NB4 (cell line): ENCODE data around the gene RGS9.

Source experiments
- CTCF ChIP-seq: IDR thresholded peaks from one replicate; pipeline ENCODE4 v1.5.1; 2012; ENCODE audit warnings: low read depth, low read length
- MAX ChIP-seq: IDR thresholded peaks from 2 replicates; pipeline ENCODE4 v1.6.1; 2011; ENCODE audit warnings: low read depth, low read length
- MYC ChIP-seq: IDR thresholded peaks from 2 replicates; pipeline ENCODE4 v1.6.1; 2011; ENCODE audit warnings: low read depth, low read length
- POLR2A ChIP-seq: IDR thresholded peaks from 2 replicates; pipeline ENCODE4 v1.6.1; 2011; ENCODE audit warnings: mild to moderate bottlenecking; ENCODE audit not compliant: insufficient read length; ENCODE audit errors: extremely low read depth

DNA sequence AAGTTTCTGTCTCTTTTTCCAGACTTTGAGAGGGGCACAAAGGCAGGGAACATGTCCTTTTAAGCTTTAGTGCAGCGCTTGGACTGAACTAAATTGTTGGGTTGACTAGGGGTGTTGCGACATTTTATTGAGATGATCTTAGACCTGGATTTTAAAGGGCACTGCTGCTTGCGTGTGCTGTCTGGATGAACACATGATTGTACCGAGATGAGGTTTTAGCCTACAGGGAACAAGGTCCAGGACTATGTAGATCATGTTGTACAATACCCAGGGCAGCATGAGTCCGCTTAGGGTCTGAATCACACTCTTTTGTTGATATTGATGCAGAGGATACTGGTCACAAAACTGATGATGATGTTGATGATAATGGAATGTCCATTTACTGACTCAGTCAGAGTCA, 5.2 kb upstream of the RGS9 start:
- no peak for TF ChIP-seq POLR2A
- no peak for TF ChIP-seq CTCF
- no peak for TF ChIP-seq MAX
- no peak for TF ChIP-seq MYC
